Measurements from ENCODE around the gene SHLD3.

SHLD3 gene

GRCh38 chr5:65646938-65647337 lies 22.1 kb downstream of the SHLD3 start:
- in situ Hi-C loops (cut with HindIII; ENCODE audit: low sequenced_read_pairs) = no loop called here
- DNase-seq (ENCODE audit: low read depth, low spot score) = no peak
- no peak for TF ChIP-seq CTCF (IDR thresholded peaks at IDR 0.05; ENCODE audit: low read depth, low read length)
- no peak overlapping the region for H3K4me3 ChIP-seq (ENCODE audit: low read depth, low read length)

- no peak for DNase-seq (ENCODE audit: low read depth, low spot score)
- in situ Hi-C loops (cut with HindIII; ENCODE audit: low sequenced_read_pairs) = no loop called here
- H3K4me3 ChIP-seq (ENCODE audit: low read depth, low read length) = no peak overlapping the region
- no peak for TF ChIP-seq CTCF (IDR thresholded peaks at IDR 0.05; ENCODE audit: low read depth, low read length)
These were observed 23.1 kb downstream of the SHLD3 start for GRCh38 chr5:65647941-65648340.

- TF ChIP-seq CTCF (IDR thresholded peaks at IDR 0.05; ENCODE audit: low read depth, low read length) = no peak
- in situ Hi-C loops (cut with HindIII; ENCODE audit: low sequenced_read_pairs) = no loop called here
- H3K4me3 ChIP-seq (ENCODE audit: low read depth, low read length) = no peak overlapping the region
- no peak for DNase-seq (ENCODE audit: low read depth, low spot score)
These were observed 26.3 kb downstream of the SHLD3 start for GRCh38 chr5:65651144-65651543.

- no peak overlapping the region for H3K4me3 ChIP-seq (ENCODE audit: low read depth, low read length)
- in situ Hi-C loops (cut with HindIII; ENCODE audit: low sequenced_read_pairs) = no loop called here
- no peak for DNase-seq (ENCODE audit: low read depth, low spot score)
- no peak for TF ChIP-seq CTCF (IDR thresholded peaks at IDR 0.05; ENCODE audit: low read depth, low read length)
These were observed 29.9 kb downstream of the SHLD3 start for GRCh38 chr5:65654713-65655112.

GRCh38 chr5:65663804-65664521 lies 39.1 kb downstream of the SHLD3 start:
- peak; percentile 6 for DNase-seq (ENCODE audit: low read depth, low spot score)
- H3K4me3 ChIP-seq (ENCODE audit: low read depth, low read length) = no peak overlapping the region
- peak; percentile 48 for TF ChIP-seq CTCF (IDR thresholded peaks at IDR 0.05; ENCODE audit: low read depth, low read length)
- in situ Hi-C loops (cut with HindIII; ENCODE audit: low sequenced_read_pairs) = no loop called here

GRCh38 chr5:65668696-65669095 lies 43.9 kb downstream of the SHLD3 start:
- H3K4me3 ChIP-seq (ENCODE audit: low read depth, low read length) = no peak overlapping the region
- TF ChIP-seq CTCF (IDR thresholded peaks at IDR 0.05; ENCODE audit: low read depth, low read length) = no peak
- in situ Hi-C loops (cut with HindIII; ENCODE audit: low sequenced_read_pairs) = no loop called here
- DNase-seq (ENCODE audit: low read depth, low spot score) = no peak

Measured in astrocyte of the spinal cord (primary cell).